HG02642 (cell line): ENCODE results near the gene MSRB2.
"Not testable (repeated sequence)": the region's sequence is repeated elsewhere in the genome, so short reads cannot be mapped to it uniquely, and the experiment has no call there.

Source experiments
- ATAC-seq: cut with Tn5 transposase; IDR thresholded peaks from one replicate; pipeline ENCODE4 v1.9.1; 2021; ENCODE audit warnings: mild to moderate bottlenecking; ENCODE audit not compliant: unreplicated experiment, poor library complexity

Gene MSRB2

DNA sequence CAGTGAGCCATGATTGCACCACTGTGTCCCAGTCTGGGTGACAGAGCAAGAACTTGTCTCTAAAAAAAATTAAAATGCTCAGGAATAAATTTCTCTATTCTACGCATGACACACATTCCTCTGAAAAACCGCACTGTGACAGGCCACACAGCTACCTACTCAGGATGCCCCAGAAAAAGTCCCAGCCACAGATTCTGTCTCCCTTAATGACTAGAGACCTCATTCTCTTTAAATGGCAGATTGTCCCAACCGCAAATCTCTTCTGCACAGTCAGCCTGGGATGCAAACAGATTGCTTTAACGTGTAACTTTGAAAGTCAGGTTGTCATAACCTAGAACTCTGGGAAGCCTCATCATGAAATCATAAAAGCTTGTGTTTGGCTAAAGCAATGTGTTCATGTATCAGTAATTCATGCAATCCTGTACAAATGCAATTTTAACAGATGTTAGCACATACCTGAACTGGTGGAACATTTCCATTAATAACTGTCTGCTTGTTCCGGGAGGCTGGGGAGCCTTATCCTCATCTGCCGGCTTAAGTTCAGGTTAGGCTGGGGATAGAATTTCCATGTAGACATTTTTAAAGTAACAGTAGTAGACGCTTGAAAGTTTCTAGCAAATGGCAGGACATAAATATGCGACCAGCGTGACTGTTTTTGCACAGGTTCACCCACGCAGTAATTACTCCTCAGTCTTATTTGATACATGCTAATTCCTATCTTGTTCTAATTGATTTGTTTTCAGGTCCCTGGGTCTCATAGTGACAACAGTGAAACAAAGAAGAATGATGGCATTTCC lies 26.2 kb upstream of the MSRB2 start:
- ATAC-seq, result no peak

- ATAC-seq, result not testable (repeated sequence)
Observed at GRCh38 chr10:23070092-23070912, 25.1 kb upstream of the MSRB2 start.

GRCh38 chr10:23070913-23071218 lies 24.5 kb upstream of the MSRB2 start:
- no peak for ATAC-seq

- ATAC-seq, result not testable (repeated sequence)
Observed at GRCh38 chr10:23072593-23072992, 22.8 kb upstream of the MSRB2 start.

DNA sequence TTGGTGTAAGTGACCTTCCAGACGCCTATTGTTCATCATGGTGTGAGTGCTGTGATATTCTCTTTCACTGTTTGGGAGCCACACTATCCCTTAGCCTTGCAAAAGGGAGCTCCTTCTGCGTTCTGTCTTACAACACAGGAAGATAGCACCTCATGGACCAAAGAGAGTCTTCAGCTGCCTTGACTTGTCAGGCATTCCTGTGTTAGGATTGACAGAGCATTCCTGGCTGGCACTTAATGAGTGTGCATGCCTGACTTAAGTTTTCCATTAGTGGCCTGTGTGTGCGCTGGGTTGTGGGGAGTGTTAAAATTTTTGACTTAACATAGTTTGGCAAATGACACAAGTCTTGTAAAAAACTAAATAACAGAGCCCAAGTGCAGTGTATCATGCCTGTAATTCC lies 21.9 kb upstream of the MSRB2 start:
- no peak for ATAC-seq

DNA sequence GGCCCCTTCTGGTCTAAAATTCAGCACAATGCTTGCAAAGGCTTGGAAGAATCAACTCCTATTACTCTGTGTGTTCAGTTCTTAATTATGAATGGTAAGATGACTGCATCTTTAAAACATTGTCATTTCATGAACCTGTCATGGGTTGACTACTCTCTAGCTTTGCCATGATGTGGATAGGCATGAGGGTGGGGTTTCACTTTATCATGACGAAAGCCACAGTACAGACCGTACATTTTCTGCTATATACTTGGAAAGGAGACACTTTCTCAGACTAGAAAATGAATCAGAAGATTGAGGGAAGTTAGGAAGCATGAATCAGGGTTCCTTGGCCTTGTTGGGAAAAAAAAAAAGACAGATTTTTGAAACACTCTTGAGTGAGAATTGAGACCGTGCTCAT lies 19.7 kb upstream of the MSRB2 start:
- ATAC-seq, result no peak

- no peak for ATAC-seq
Observed at GRCh38 chr10:23078114-23078513, 17.3 kb upstream of the MSRB2 start.

- ATAC-seq, result no peak
Observed at GRCh38 chr10:23079700-23080099, 15.7 kb upstream of the MSRB2 start.

DNA sequence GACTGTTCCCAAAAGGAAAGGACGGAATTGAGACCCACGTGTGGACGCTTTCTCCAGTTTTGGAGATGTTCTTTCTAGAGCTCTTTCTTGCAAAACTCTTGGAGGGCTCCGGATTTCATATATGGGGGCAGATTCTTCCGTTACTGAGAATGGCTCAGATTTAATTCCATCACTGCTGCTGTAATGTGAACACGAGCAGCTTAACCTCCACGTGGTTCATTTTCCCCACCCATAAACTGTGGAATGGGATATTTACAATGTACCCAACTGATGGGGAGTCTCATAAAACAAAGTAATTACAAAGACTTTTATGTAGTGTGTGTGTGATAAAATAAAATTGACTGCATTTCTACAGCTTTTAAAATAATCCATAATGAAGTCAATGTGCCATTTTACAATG lies 15.1 kb upstream of the MSRB2 start:
- ATAC-seq, result no peak

DNA sequence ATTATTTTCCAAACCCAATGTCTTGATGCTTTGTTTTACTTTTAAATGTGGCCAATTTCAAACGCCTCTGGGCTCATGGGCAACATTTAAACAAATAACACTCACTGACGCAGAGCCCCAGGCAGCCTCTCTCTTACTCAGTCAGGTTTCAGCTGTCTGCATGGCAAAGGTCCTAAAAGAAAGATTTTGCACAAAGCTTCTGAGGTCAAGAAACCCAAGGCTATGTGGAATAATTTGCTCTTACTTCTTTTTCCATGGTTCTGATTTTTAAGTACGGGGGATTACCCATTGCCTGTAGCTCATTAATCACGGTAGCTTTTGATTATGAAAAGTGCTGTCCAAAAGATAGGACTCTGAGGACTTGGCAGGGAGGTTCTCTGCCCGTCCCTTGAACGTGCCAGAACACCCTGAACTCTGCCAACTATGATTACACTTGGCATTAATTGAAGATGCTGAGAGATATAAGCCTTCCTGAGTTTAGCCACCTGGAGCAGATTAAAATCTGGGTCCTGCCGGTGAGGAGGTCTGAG lies 14.1 kb upstream of the MSRB2 start:
- no peak for ATAC-seq

GRCh38 chr10:23081891-23082290 lies 13.5 kb upstream of the MSRB2 start:
- no peak for ATAC-seq

- no peak for ATAC-seq
Observed at GRCh38 chr10:23088609-23089008, 6.8 kb upstream of the MSRB2 start.

- no peak for ATAC-seq
Observed at GRCh38 chr10:23094786-23095403, 484 bp upstream of the MSRB2 start.

DNA sequence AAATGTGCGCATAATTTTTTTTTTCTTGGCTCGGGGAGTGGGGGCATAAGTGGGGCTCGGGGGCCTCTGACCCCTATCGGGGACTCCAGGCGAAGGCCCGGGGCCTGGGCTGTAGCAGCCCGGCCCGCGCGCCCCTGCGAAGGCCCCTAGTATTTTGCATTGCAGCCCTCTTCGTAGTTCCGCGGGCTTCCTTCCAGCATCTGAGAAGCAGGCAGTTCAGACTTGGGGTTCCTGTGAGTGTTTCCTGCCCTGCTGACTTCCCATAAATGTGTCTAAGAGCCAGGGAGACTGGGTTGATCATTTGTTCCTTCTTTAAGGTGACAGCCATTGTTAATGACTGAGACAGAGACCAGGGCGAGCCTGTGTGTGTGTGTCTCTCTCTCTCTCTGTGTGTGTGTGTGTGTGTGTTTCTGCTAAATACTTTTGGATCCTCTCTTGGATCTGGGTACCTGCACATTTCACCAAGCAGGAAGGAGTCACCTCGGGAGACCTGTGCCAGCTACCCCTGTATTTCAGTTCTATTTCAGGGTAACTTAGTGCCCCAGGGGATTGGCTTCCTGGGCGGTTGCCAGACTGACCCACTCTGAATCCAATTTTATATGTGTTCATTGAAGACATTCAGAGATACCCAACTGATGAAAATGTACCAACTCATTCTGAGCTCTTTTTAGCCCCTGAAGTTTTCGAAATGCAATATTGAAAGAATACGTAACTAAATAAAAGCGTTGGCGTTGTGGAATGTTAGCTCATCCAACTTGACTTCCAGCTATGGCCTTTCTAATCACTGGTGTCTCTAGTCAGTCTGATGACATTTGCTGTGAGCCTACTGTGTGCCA lies 805 bp downstream of the MSRB2 start:
- peak; percentile 67 for ATAC-seq

DNA sequence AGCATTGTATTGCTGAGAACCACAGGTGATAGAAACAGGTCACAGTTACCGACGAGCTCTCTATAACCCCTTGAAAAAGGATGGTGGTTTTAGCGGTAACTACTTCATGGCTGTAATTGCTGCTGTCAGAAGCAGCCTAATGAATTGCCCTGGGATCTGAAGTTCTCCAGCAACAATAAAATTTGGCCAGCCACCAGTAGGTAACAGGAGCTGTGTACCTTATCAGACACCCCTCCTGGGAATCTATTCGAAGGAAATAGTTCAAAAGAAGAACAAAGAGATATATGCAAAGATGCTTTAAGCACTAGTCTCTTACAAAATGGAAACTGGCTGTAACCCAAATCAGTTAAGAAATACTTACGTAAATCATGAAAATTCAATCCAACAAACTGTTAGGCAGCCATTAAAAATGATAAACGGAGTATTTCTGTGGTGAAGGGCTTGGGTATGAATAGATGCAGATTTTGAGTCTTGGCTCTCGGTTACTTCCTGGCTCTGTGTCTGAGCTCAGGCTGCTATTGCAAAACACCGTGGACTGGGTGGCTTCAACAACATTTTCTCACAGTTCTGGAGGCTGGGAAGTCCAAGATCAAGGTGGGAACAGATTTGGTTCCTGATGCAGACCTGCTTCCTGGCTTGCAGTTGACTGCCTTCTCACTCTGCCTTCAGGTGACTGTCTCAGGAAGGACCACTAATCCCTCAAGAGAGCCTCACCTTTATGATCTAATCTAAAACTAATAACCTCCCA lies 1.6 kb downstream of the MSRB2 start:
- no peak for ATAC-seq

DNA sequence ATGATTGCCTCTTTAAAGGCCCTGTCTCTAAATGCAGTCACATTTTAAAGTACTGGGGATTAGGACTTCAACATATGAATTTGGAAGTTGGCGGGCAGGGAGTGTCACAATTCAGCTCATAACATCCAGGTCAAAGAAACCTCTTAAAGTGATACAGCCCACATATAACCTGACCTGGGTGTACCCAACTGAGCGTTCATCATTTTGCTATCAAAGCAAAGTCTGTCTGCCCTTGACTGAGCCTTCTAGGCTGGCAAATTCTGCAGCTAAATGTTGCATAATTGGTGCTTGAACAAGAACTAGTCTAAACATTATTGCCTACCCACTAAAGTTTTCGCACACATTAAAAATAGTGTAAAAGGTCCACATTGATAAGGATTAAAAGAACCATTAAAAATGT lies 3.7 kb downstream of the MSRB2 start:
- no peak for ATAC-seq

DNA sequence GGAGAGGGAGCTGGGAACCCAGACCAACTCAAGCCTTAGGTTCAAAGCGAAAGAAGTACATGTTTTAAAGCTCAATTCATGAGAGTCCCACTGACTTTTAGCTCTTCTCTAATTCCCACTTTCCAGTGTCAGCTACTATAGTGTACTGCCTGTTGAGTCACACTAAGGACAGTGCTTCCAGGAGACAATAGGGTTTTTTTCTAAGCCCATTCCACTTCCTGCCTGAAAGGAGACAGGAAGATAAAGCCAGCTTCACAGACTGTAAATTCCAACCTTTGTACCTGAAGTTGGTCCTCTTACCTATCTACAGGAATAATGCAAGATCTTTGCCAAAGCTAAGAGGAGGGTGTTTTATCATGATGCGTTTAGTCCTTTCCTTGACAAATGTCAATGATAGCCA lies 4.4 kb downstream of the MSRB2 start:
- no peak for ATAC-seq

DNA sequence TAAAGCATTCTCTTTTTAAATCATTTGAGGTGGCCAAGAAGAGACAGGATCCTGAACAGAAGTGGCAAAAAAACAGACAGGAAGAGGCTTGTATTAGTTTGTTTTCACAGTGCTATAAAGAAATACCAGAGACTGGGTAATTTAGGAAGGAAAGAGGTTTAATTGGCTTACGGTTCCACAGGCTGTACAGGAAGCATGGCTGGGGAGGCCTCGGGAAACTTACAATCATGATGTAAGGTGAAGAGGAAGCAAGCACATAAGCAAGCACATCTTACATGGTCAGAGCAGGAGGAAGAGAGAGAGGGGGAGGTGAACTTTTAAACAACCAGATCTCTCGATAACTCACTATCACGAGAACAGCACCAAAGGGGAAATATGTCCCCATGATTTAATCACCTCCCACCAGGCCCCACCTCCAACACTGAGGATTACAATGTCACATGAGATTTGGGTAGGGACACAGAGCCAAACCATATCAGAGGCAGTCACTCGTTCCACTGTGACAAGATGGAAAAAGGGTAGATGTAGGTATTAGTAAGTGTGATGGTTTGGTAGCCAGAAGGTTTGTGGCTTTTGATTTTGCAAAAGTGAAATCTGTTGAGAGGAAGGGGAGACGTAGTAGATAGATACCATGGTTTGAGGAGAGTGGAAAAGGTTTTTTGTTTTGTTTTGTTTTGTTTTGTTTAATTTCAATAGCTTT lies 5.1 kb downstream of the MSRB2 start:
- no peak for ATAC-seq
